Upper lobe of left lung (tissue), 6 donors: Measurements from ENCODE around the gene HNRNPR. TPM values are rescaled to one million over a fixed set of nuclear protein-coding genes. Genes with fewer than 3 reads are reported as not detected.

Experiments
- ATAC-seq, 2 donors: fragments of 200-7000 bp; cut with Tn5 transposase; one replicate each; pipeline ENCODE4 v1.9.1; 2022; ENCODE audit warnings: mild to moderate bottlenecking in 2 of 2, moderate library complexity in 2 of 2; ENCODE audit not compliant: low FRiP score in 2 of 2
- DNase-seq, 2 donors: peaks; one replicate each; pipeline ENCODE4 v3.0.0-alpha.2; 2019 to 2020
- H3K27ac ChIP-seq, 4 donors: fragments of 200-600 bp; sonication (generic); one replicate each; pipeline ENCODE4 v1.5.1; 2016 to 2019
- H3K27me3 ChIP-seq, 4 donors: fragments of 200-600 bp; sonication (generic); one replicate each; pipeline ENCODE4 v1.5.1; 2017 to 2019
- H3K36me3 ChIP-seq, 4 donors: fragments of 200-600 bp; sonication (generic); one replicate each; pipeline ENCODE4 v1.5.1; 2016 to 2019
- H3K4me1 ChIP-seq, 4 donors: fragments of 200-600 bp; sonication (generic); one replicate each; pipeline ENCODE4 v1.5.1; 2018 to 2019
- H3K4me3 ChIP-seq, 4 donors: fragments of 200-600 bp; sonication (generic); one replicate each; pipeline ENCODE4 v1.5.1; 2017 to 2019; ENCODE audit warnings: mild to moderate bottlenecking in 2 of 4, moderate library complexity in 1 of 4
- H3K9me3 ChIP-seq, 4 donors: fragments of 200-600 bp; sonication (generic); one replicate each; pipeline ENCODE4 v1.5.1; 2018 to 2019
- CTCF ChIP-seq, 6 experiments: fragments of 450-650 bp in 4 of 6; fragments of 200-600 bp in 2 of 6; sonication (generic) in 2 of 6; IDR thresholded peaks; one replicate each; pipeline ENCODE4 v1.5.1; 2016 to 2019; ENCODE audit warnings: antibody characterized with exemption in 6 of 6
- EP300 ChIP-seq, 4 donors: sonication (generic); formaldehyde crosslinking; IDR thresholded peaks; one replicate each; pipeline ENCODE4 v1.5.1; 2017; ENCODE audit warnings: antibody characterized with exemption in 4 of 4, control low read depth in 2 of 4
- POLR2A ChIP-seq, 4 donors: fragments of 450-650 bp; IDR thresholded peaks; one replicate each; pipeline ENCODE4 v1.5.1; 2016 to 2017; ENCODE audit warnings: antibody characterized with exemption in 4 of 4, mild to moderate bottlenecking in 2 of 4
- POLR2AphosphoS5 ChIP-seq, 2 donors: sonication (generic); formaldehyde crosslinking; IDR thresholded peaks; one replicate each; pipeline ENCODE4 v1.5.1; 2017; ENCODE audit warnings: antibody characterized with exemption in 2 of 2
- WGBS, 2 donors: methylation state at CpG; one replicate each; pipeline ENCODE4 v1.1.5; 2017 to 2018; 5-methylcytosine and 5-hydroxymethylcytosine counted together
- total RNA-seq, 6 donors: library from RNA; depleted of rRNA in 4 of 6; stranded (reverse); fragments of >200 nt in 4 of 6; gene quantifications; one replicate each; pipeline versions ENCODE4 v1.1.0 to v1.2.1, GENCODE V29; 2016 to 2021
- donor health status: DM: no; HTN: no; CAD: no; lungs with moderate emphysema.
- donor health status: DM: no; HTN: yes; CAD: no; lungs with severe emphysema.

HNRNPR gene
- total RNA-seq, 6 donors from 2014 or later: 43.9 to 97.7 (median 73.5) TPM

- Histone ChIP-seq H3K9me3 (peaks cover 10 to 18% (median 13%) of the 10 kb centered on the region in 4 donors), H3K4me1 (peaks cover 34 to 46% (median 36%) of the 10 kb centered on the region in 4 donors), H3K27ac (peak overlapping the region; percentile 92 to 98 (median 97)), H3K27me3 (no peaks in the 10 kb centered on the region), H3K4me3 (peak overlapping the region; percentile 76 to 86 (median 82)), H3K36me3 (peaks cover 3 to 35% (median 15%) of the 10 kb centered on the region in 4 donors)
- DNase-seq: peak; percentile 95 to 99
- peak; percentile 73 to 91 for TF ChIP-seq POLR2AphosphoS5 (IDR thresholded peaks at IDR 0.05)
- TF ChIP-seq POLR2A (IDR thresholded peaks at IDR 0.05): peak in 3 of 4 donors; percentile 29 to 87 (median 82)
- TF ChIP-seq CTCF (IDR thresholded peaks at IDR 0.05): peak in 2 of 6 experiments; percentile 10 to 14
- TF ChIP-seq EP300 (IDR thresholded peaks at IDR 0.05): no peak
- peak; percentile 96 to 99 for ATAC-seq
- WGBS, 2 donors: 3 to 4% methylated on average over 26 to 41 of the region's 41 CpGs
Observed at GRCh38 chr1:23367791-23368561, 23.9 kb upstream of the HNRNPR start.

DNA sequence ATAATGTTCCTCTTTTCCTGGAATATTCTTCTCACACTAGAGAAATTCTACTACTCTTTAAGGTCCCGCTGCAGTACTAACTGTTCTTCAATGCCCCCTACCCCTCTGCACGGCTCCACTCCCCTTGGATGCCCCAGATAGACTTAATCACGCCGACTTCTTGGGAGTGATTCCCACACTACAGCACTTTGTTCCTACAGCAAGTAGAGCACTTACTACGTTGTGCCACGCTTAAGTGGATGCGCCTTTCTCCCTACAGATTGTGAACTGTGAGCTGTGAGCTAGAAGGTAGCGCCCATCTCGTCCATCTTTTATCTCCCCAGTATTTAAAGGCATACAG is 23.3 kb upstream of the HNRNPR start:
- peaks cover 9 to 41% (median 20%) of the 10 kb centered on the region in 4 donors for H3K36me3 ChIP-seq
- peak overlapping the region; percentile 92 to 98 (median 97) for H3K27ac ChIP-seq
- peak in 1 of 2 donors; percentile 28 for DNase-seq
- ATAC-seq: no peak
- peaks cover 16 to 24% (median 18%) of the 10 kb centered on the region in 4 donors for H3K9me3 ChIP-seq
- H3K4me3 ChIP-seq: peak overlapping the region; percentile 76 to 84 (median 81)
- 60 to 65% methylated on average over 9 of the region's 9 CpGs for WGBS, 2 donors
- H3K4me1 ChIP-seq: peaks cover 29 to 42% (median 35%) of the 10 kb centered on the region in 4 donors
- TF ChIP-seq CTCF (IDR thresholded peaks at IDR 0.05) (no peak), POLR2AphosphoS5 (IDR thresholded peaks at IDR 0.05) (no peak)
- H3K27me3 ChIP-seq: no peaks in the 10 kb centered on the region

DNA sequence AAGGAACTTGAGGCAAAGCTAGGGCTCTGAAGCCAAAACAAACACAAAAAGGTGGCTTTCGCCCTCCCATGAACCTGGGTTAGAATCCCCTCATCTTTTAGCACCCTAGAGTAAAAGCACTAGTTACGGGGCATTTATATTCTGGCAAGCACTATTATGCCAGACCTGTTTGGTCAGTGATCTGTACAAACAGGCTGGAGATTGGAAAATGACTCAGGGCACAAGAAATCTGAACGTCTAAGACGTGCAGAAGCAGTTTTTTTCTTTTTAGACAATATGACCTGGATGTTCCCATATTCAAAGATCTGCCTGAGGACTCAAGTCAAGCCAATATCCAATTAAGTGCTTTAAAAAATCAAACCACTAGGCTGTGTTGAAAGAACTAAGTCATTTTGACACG is 22.5 kb upstream of the HNRNPR start:
- H3K27ac ChIP-seq: no peak overlapping the region
- DNase-seq (no peak), ATAC-seq (no peak)
- peaks cover 29 to 42% (median 31%) of the 10 kb centered on the region in 4 donors for H3K4me1 ChIP-seq
- H3K4me3 ChIP-seq: peak overlapping the region in 1 of 4 donors; percentile 3
- H3K27me3 ChIP-seq: no peaks in the 10 kb centered on the region
- no peak for TF ChIP-seq POLR2AphosphoS5 (IDR thresholded peaks at IDR 0.05)
- no peak for TF ChIP-seq EP300 (IDR thresholded peaks at IDR 0.05)
- TF ChIP-seq POLR2A (IDR thresholded peaks at IDR 0.05): no peak
- no peak for TF ChIP-seq CTCF (IDR thresholded peaks at IDR 0.05)
- 76 to 77% methylated on average over 5 of the region's 5 CpGs for WGBS, 2 donors
- peaks cover 13 to 49% (median 28%) of the 10 kb centered on the region in 4 donors for H3K36me3 ChIP-seq
- H3K9me3 ChIP-seq: peaks cover 24 to 32% (median 27%) of the 10 kb centered on the region in 4 donors

- peaks cover 29 to 37% (median 31%) of the 10 kb centered on the region in 4 donors for H3K9me3 ChIP-seq
- no peaks in the 10 kb centered on the region for H3K27me3 ChIP-seq
- 94 to 100% methylated on average over 2 of the region's 2 CpGs for WGBS, 2 donors
- TF ChIP-seq POLR2A (IDR thresholded peaks at IDR 0.05) (no peak), EP300 (IDR thresholded peaks at IDR 0.05) (no peak), CTCF (IDR thresholded peaks at IDR 0.05) (no peak), POLR2AphosphoS5 (IDR thresholded peaks at IDR 0.05) (no peak)
- DNase-seq: no peak
- ATAC-seq: no peak
- H3K4me1 ChIP-seq: peaks cover 24 to 38% (median 28%) of the 10 kb centered on the region in 4 donors
- peaks cover 13 to 54% (median 33%) of the 10 kb centered on the region in 4 donors for H3K36me3 ChIP-seq
- no peak overlapping the region for H3K27ac ChIP-seq
- H3K4me3 ChIP-seq: peak overlapping the region in 1 of 4 donors; percentile 3
Observed at GRCh38 chr1:23366146-23366545, 22.1 kb upstream of the HNRNPR start.
